ENCODE measurements around the gene ORC2. TPM values are rescaled to one million over a fixed set of nuclear protein-coding genes. Genes with fewer than 3 reads are reported as not detected.

The ORC2 gene
- total RNA-seq, 4 donors from 2014 or later: 3.5 to 53.3 (median 22.6) TPM

DNA sequence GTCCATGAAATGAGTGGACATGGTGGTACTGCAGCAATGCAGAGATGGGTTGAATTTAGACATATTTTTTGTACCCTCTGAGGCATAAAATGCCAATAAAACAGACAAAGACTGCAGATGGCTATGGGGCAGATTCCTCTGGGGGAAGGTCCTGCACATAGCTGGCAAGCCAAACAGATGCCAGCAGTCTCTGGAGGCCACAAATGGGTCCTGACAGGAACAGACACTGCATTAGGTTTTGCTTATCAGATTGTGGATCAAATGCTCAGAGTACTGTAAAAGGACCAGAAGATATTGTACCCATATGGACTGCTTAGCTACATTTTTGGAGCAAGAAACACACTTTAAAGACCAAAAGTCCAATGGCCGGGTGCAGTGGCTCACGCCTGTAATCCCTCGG, 40.9 kb upstream of the ORC2 start:
- Histone ChIP-seq H3K9me3 (no peaks in the 10 kb centered on the region), H3K36me3 (no peaks in the 10 kb centered on the region), H3K4me3 (no peak overlapping the region), H3K4me1 (no peaks in the 10 kb centered on the region), H3K27ac (no peak overlapping the region), H3K27me3 (no peaks in the 10 kb centered on the region)
- no peak for DNase-seq
- intact Hi-C loops (cut with DNase I; ENCODE audit: low total_unique reads): no loop called here
- no peak for TF ChIP-seq POLR2A (IDR thresholded peaks at IDR 0.05)
- TF ChIP-seq, protein P1, sequence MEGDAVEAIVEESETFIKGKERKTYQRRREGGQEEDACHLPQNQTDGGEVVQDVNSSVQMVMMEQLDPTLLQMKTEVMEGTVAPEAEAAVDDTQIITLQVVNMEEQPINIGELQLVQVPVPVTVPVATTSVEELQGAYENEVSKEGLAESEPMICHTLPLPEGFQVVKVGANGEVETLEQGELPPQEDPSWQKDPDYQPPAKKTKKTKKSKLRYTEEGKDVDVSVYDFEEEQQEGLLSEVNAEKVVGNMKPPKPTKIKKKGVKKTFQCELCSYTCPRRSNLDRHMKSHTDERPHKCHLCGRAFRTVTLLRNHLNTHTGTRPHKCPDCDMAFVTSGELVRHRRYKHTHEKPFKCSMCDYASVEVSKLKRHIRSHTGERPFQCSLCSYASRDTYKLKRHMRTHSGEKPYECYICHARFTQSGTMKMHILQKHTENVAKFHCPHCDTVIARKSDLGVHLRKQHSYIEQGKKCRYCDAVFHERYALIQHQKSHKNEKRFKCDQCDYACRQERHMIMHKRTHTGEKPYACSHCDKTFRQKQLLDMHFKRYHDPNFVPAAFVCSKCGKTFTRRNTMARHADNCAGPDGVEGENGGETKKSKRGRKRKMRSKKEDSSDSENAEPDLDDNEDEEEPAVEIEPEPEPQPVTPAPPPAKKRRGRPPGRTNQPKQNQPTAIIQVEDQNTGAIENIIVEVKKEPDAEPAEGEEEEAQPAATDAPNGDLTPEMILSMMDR (IDR thresholded peaks at IDR 0.05): no peak

DNA sequence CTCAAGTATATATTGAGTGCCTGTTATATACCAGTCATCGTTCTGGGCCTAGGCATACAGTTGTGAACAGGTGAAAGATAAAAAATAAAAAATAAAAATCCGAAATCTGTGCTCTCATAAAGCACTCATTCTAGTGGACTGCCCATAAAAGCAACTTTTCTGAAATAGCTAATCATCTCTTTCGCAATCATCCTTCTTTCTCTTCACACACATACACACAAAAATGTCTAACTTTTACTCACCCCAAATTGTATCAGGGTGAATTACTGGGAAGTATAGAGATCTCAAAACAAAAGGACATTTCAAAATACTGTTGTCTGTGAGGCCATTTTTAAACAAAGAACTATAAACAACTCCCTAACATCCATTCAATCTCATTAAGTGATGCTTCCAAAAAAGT, 29.6 kb upstream of the ORC2 start:
- Histone ChIP-seq H3K27ac (no peak overlapping the region), H3K9me3 (no peaks in the 10 kb centered on the region), H3K27me3 (no peaks in the 10 kb centered on the region), H3K36me3 (no peaks in the 10 kb centered on the region), H3K4me1 (no peaks in the 10 kb centered on the region), H3K4me3 (no peak overlapping the region)
- no peak for TF ChIP-seq POLR2A (IDR thresholded peaks at IDR 0.05)
- TF ChIP-seq, protein P1 (IDR thresholded peaks at IDR 0.05): no peak
- intact Hi-C loops (cut with DNase I; ENCODE audit: low total_unique reads): no loop called here
- no peak for DNase-seq

DNA sequence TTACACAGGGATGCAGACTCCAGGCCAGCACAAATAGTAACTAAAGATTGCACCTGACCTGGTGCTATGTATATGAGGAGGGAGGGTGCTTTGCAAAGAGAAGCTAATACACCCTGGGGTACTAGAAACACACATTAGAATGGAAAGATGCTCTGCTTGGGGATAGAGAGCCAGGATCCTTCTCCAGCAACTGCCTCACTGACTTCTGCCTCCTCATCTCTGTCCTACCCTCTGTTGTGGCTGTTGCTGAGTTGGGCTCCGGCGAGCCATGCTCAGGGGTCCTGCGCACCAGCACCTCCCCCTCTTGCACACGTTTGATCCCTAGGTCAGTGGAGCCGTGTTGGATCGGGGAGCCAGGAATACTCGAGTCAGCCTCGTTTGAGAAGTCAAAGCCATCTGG, 23.7 kb upstream of the ORC2 start:
- no peaks in the 10 kb centered on the region for H3K9me3 ChIP-seq
- TF ChIP-seq POLR2A (IDR thresholded peaks at IDR 0.05): no peak
- TF ChIP-seq, protein P1 (IDR thresholded peaks at IDR 0.05): no peak
- no peak for DNase-seq
- H3K4me1 ChIP-seq: no peaks in the 10 kb centered on the region
- intact Hi-C loops (cut with DNase I; ENCODE audit: low total_unique reads): no loop called here
- H3K27me3 ChIP-seq: no peaks in the 10 kb centered on the region
- H3K27ac ChIP-seq: no peak overlapping the region
- H3K4me3 ChIP-seq: no peak overlapping the region
- H3K36me3 ChIP-seq: no peaks in the 10 kb centered on the region

DNA sequence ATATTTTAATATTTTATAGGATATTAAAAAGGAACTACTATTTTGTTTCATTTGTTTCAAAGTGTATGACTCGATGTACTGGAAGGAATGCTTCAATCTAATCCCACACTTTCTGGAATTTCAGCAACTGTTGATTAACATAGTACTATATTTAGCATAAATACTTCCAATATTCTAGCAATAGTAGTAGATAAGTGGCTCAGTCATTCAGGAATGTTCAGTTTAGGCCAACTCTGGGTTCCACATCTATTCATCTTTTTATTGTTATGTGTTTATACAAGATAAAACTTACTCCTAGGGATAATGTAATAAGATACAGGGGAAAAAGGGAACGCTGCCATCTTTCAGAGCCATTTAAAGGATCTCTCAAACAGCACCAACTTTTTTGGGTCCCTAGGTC, 22.3 kb upstream of the ORC2 start:
- Histone ChIP-seq H3K36me3 (no peaks in the 10 kb centered on the region), H3K4me3 (no peak overlapping the region), H3K27ac (no peak overlapping the region), H3K27me3 (no peaks in the 10 kb centered on the region), H3K9me3 (no peaks in the 10 kb centered on the region), H3K4me1 (no peaks in the 10 kb centered on the region)
- intact Hi-C loops (cut with DNase I; ENCODE audit: low total_unique reads): no loop called here
- no peak for DNase-seq
- no peak for TF ChIP-seq POLR2A (IDR thresholded peaks at IDR 0.05)
- TF ChIP-seq, protein P1 (IDR thresholded peaks at IDR 0.05): no peak

DNA sequence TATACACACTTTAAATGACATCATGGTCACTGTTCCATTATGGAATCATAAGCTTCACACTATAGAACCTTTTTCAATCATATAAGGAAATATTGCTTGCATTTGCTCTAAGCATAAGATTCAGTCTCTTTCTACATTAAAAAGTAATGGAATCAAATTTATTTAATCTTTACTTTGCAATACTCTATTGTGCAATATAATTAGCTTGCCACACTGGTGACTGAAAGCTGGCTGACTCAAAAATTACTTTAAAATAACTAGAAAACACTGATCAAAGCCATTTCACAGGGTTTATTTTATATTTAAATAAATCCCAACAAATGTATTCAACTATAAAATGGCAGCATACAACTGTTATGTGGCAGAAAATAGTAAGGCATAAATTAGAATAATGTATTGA, 13.2 kb upstream of the ORC2 start:
- Histone ChIP-seq H3K9me3 (no peaks in the 10 kb centered on the region), H3K27me3 (no peaks in the 10 kb centered on the region), H3K4me3 (no peak overlapping the region), H3K36me3 (no peaks in the 10 kb centered on the region), H3K4me1 (no peaks in the 10 kb centered on the region), H3K27ac (no peak overlapping the region)
- DNase-seq: no peak
- intact Hi-C loops (cut with DNase I; ENCODE audit: low total_unique reads): no loop called here
- TF ChIP-seq POLR2A (IDR thresholded peaks at IDR 0.05): no peak
- TF ChIP-seq, protein P1 (IDR thresholded peaks at IDR 0.05): no peak
